Thyroid gland (tissue), 4 donors: ENCODE data around the gene MIDN. TPM values are rescaled to one million over a fixed set of nuclear protein-coding genes. Genes with fewer than 3 reads are reported as not detected.

Experiments used
- DNase-seq, 2 donors: peaks; one replicate each; pipeline ENCODE4 v3.0.0-alpha.2; 2019
- H3K27ac ChIP-seq, 3 donors: fragments of 200-600 bp; sonication (generic); 1 replicate in 2 of 3; 2 replicates in 1 of 3; pipeline ENCODE4 v1.5.1; 2016 to 2019; ENCODE audit warnings: mild to moderate bottlenecking in 1 of 3, moderate library complexity in 1 of 3
- H3K27me3 ChIP-seq: fragments of 200-600 bp; sonication (generic); one replicate; pipeline ENCODE4 v1.5.1; 2019
- H3K36me3 ChIP-seq, 2 donors: fragments of 200-600 bp; sonication (generic); one replicate each; pipeline ENCODE4 v1.5.1; 2016 to 2019
- H3K4me1 ChIP-seq, 2 donors: fragments of 200-600 bp; sonication (generic); one replicate each; pipeline ENCODE4 v1.5.1; 2017 to 2019
- H3K4me3 ChIP-seq, 3 donors: fragments of 200-600 bp; sonication (generic); replicated peaks in 1 of 3; 1 replicate in 2 of 3; 2 replicates in 1 of 3; pipeline ENCODE4 v1.5.1; 2016; ENCODE audit warnings: mild to moderate bottlenecking in 1 of 3
- H3K9me3 ChIP-seq: fragments of 200-600 bp; sonication (generic); one replicate; pipeline ENCODE4 v1.5.1; 2017
- CTCF ChIP-seq, 6 experiments: fragments of 200-600 bp in 3 of 6; fragments of 450-650 bp in 3 of 6; sonication (generic) in 3 of 6; IDR thresholded peaks; one replicate each; pipeline ENCODE4 v1.5.1; 2016 to 2019; ENCODE audit warnings: antibody characterized with exemption in 6 of 6, mild to moderate bottlenecking in 2 of 6, inconsistent platforms in 1 of 6, moderate library complexity in 1 of 6
- POLR2A ChIP-seq, 2 donors: fragments of 450-650 bp; IDR thresholded peaks; one replicate each; pipeline ENCODE4 v1.6.1; 2017; ENCODE audit warnings: antibody characterized with exemption in 2 of 2, mild to moderate bottlenecking in 2 of 2, moderate library complexity in 1 of 2
- WGBS, 2 donors: methylation state at CpG; one replicate each; pipeline ENCODE4 v1.1.5; 2017; 5-methylcytosine and 5-hydroxymethylcytosine counted together
- intact Hi-C: fragments of 100-400 bp; cut with DNase I; formaldehyde crosslinking; loops from one replicate; pipeline ENCODE4 v1.15.1; 2023
- total RNA-seq, 4 donors: library from RNA; depleted of rRNA; stranded (reverse); fragments of >200 nt; gene quantifications; one replicate each; pipeline ENCODE4 v1.2.3, GENCODE V29; 2016

MIDN gene
- total RNA-seq, 4 donors from 2014 or later = 16.2 to 89.2 (median 17.9) TPM

DNA sequence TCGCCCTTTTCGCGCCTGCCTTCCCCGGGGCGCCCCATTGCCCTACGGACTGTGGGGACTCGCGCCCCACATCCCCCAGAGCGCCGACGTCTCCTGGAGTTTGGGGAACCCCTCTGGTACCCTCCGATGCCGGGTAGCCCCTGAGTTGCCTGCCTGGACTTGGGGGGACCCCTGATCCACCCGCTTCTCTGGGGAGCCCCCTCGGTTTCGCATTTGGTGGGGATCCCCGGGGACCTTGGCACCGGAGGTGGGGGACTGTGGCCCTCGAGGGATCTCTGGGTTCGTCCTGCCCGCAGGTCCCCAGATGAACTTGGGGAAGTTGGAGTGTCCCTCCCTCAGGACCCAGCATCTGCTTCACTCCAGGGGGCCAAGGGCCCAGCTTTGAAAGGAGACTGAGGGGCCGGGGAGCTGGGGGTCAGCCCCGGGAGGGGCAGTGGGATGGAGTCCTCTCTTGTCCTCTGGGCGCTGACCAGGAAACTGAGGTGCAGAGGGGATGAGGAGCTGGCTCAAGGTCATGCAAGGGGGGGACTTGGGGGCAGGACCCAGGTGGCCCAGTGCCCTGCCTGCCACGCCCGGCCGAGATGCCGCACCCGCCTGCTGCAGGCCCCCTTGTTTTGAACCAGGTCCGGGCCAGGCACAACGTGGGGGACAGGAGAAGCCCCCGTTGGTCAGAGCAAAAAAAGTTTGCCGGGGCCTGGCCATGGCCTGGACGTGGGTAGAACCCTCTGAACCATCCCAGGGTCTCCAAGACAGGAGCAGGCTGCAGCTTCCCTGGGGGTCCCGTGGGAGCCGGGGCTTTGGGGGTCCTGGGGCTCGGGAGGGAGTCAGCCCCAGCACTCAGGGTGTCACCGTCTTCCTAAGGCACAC is 38.3 kb downstream of the MIDN start:
- no peaks in the 10 kb centered on the region for H3K9me3 ChIP-seq
- WGBS, 2 donors = 52 to 54% methylated on average over 14 to 15 of the region's 38 CpGs
- no peaks in the 10 kb centered on the region for H3K27me3 ChIP-seq
- no peak overlapping the region for H3K4me3 ChIP-seq
- no peak for DNase-seq
- no peak overlapping the region for H3K27ac ChIP-seq
- no peaks in the 10 kb centered on the region for H3K4me1 ChIP-seq
- no peaks in the 10 kb centered on the region for H3K36me3 ChIP-seq
- intact Hi-C loops = loop anchor here (10.0 kb wide), 1 partner anchor 238 kb away; the partner anchor contains the start of gene PLK5
- no peak for TF ChIP-seq POLR2A (IDR thresholded peaks at IDR 0.05)
- TF ChIP-seq CTCF (IDR thresholded peaks at IDR 0.05) = no peak

DNA sequence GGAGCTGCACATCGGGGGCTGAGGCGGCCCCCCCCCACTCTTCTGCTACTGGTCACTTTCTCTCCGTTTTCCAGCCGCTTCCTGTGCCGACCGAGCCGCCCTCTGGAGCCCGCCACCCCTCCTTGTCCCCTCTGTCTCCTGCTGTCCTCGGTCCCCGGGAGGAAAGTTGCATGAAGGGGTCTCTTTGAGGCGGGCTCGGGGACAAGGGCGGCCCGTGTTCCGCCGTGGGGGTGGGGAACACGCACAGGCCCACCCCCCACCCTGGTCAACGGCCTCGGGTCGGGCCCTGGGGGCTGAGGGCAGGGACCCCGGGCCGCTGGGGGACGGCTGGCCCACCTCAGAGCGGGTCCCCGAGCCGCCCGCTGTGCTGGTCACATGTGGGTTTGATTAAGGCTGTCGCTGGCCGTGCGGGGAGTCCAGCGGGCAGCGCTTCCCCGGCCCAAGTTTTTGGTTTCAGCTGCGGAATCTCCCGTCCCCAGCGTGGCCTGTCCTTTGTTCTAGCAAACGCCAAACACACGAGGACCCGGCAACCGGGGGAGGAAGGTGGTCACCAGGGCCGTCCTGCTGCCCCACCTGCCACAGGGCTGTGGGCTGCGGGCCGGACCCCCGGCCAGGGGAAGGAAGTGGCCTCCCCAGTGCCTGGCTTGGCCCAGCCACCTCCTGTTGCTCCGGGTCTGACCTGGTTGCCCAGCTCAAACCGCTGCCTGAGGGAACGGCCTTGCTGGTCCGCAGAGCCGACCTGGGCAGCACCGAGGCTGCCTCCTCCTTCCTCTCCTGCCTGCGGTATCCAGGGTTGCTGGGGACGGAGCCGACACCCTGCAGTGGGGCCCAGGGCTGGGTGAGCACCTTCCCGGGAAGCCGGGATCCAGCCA is 39.2 kb downstream of the MIDN start:
- Histone ChIP-seq H3K27ac (no peak overlapping the region), H3K27me3 (no peaks in the 10 kb centered on the region), H3K36me3 (no peaks in the 10 kb centered on the region), H3K4me3 (no peak overlapping the region), H3K4me1 (no peaks in the 10 kb centered on the region), H3K9me3 (no peaks in the 10 kb centered on the region)
- no peak for DNase-seq
- intact Hi-C loops = loop anchor here (10.0 kb wide), 1 partner anchor 237 kb away; the partner anchor contains the start of gene PLK5
- TF ChIP-seq CTCF (IDR thresholded peaks at IDR 0.05) (no peak), POLR2A (IDR thresholded peaks at IDR 0.05) (no peak)
- 45 to 46% methylated on average over 12 to 42 of the region's 55 CpGs for WGBS, 2 donors

DNA sequence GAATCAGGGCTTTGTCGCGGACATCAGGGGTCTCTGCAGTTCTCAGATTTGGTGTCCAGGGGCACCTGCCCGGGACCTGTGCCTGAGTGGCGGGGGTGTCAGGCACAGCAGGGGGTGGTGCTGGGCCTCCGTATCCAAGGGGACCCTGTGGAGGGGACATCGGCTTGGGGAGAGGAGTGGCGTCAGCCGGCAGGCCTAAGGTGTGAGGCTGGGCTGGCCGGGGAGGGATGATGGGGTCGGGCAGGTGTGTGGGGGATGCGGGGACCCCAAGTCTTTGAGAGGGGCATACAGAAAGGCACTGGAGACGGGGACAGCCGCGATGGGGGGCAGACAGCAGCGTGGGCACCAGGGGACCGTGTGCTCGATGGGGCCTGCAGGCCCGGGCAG is 39.8 kb downstream of the MIDN start:
- WGBS, 2 donors = 90 to 91% methylated on average over 15 to 16 of the region's 18 CpGs
- intact Hi-C loops = loop anchor here (10.0 kb wide), 1 partner anchor 237 kb away; the partner anchor contains the start of gene PLK5
- no peak overlapping the region for H3K4me3 ChIP-seq
- H3K27ac ChIP-seq = no peak overlapping the region
- TF ChIP-seq POLR2A (IDR thresholded peaks at IDR 0.05) = no peak
- no peak for TF ChIP-seq CTCF (IDR thresholded peaks at IDR 0.05)
- no peaks in the 10 kb centered on the region for H3K4me1 ChIP-seq
- no peak for DNase-seq
- no peaks in the 10 kb centered on the region for H3K36me3 ChIP-seq
- no peaks in the 10 kb centered on the region for H3K9me3 ChIP-seq
- H3K27me3 ChIP-seq = no peaks in the 10 kb centered on the region

- WGBS, 2 donors = 88 to 96% methylated on average over 14 of the region's 41 CpGs
- H3K36me3 ChIP-seq = no peaks in the 10 kb centered on the region
- intact Hi-C loops = loop anchor here (10.0 kb wide), 1 partner anchor 236 kb away; the partner anchor contains the start of gene PLK5
- TF ChIP-seq POLR2A (IDR thresholded peaks at IDR 0.05) = no peak
- no peak overlapping the region for H3K4me3 ChIP-seq
- no peak overlapping the region for H3K27ac ChIP-seq
- H3K4me1 ChIP-seq = no peaks in the 10 kb centered on the region
- H3K9me3 ChIP-seq = no peaks in the 10 kb centered on the region
- DNase-seq = no peak
- no peaks in the 10 kb centered on the region for H3K27me3 ChIP-seq
These were observed 40.7 kb downstream of the MIDN start for GRCh38 chr19:1288833-1289685.

DNA sequence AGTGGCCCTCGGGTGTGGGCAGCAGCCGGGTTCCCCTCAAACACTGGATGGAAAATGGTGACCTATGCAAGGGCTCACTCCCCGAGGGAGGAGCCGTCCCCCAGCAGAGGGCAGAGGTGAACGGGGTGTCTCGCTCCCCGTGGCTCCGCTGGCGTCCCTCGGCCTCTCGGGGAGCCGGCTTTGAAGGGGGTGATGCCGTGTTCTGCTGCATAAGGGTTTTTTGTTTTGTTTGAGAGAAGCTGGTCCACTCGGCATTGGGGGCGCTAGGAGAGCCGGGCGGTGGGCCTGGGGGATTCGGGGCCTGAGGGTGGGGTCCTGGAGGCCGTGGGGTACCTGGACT is 41.3 kb downstream of the MIDN start:
- H3K4me3 ChIP-seq = no peak overlapping the region
- WGBS, 2 donors = 78 to 87% methylated on average over 11 of the region's 19 CpGs
- DNase-seq = no peak
- no peaks in the 10 kb centered on the region for H3K27me3 ChIP-seq
- H3K4me1 ChIP-seq = no peaks in the 10 kb centered on the region
- TF ChIP-seq POLR2A (IDR thresholded peaks at IDR 0.05) (no peak), CTCF (IDR thresholded peaks at IDR 0.05) (no peak)
- H3K27ac ChIP-seq = no peak overlapping the region
- no peaks in the 10 kb centered on the region for H3K9me3 ChIP-seq
- intact Hi-C loops = loop anchor here (10.0 kb wide), 1 partner anchor 235 kb away; the partner anchor contains the start of gene PLK5
- H3K36me3 ChIP-seq = no peaks in the 10 kb centered on the region
